Measurements from ENCODE around the gene IRGC. TPM values are rescaled to one million over a fixed set of nuclear protein-coding genes. Genes with fewer than 3 reads are reported as not detected.

Gene IRGC
- total RNA-seq, 2 experiments from 2014 or later: not detected

- CTCF ChIA-PET: interaction anchor here (1.1 to 2.5 kb wide), 3 partner anchors 24 to 201 kb away, joined by 3 to 8 read pairs (median 4); no protein-coding TSS in a partner anchor
- Mint-ChIP-seq H3K36me3 (no peaks in the 10 kb centered on the region), H3K27ac (no peak overlapping the region), H3K4me3 (no peak overlapping the region), H3K9me3 (ENCODE audit: low read depth) (no peaks in the 10 kb centered on the region), H3K27me3 (peaks cover 3% of the 10 kb centered on the region), H3K4me1 (peaks cover 4% of the 10 kb centered on the region)
- DNase-seq (no peak), ATAC-seq (no peak)
Observed at GRCh38 chr19:43720936-43721335, 5.1 kb downstream of the IRGC start.

GRCh38 chr19:43721469-43722048 lies 5.7 kb downstream of the IRGC start:
- no peak overlapping the region for H3K27ac Mint-ChIP-seq
- H3K9me3 Mint-ChIP-seq (ENCODE audit: low read depth): no peaks in the 10 kb centered on the region
- H3K27me3 Mint-ChIP-seq: peaks cover 3% of the 10 kb centered on the region
- DNase-seq (no peak), ATAC-seq (no peak)
- peaks cover 4% of the 10 kb centered on the region for H3K4me1 Mint-ChIP-seq
- CTCF ChIA-PET: interaction anchor here (0.6 to 2.5 kb wide), 4 partner anchors 23 to 1507 kb away, joined by 3 to 8 read pairs (median 4); no protein-coding TSS in a partner anchor
- H3K4me3 Mint-ChIP-seq: no peak overlapping the region
- no peaks in the 10 kb centered on the region for H3K36me3 Mint-ChIP-seq

- DNase-seq (no peak), ATAC-seq (no peak)
- H3K27ac Mint-ChIP-seq: no peak overlapping the region
Observed at GRCh38 chr19:43723588-43723987, 7.7 kb downstream of the IRGC start.

GRCh38 chr19:43724896-43725295 lies 9.0 kb downstream of the IRGC start:
- H3K4me1 Mint-ChIP-seq: peaks cover 4% of the 10 kb centered on the region
- no peak overlapping the region for H3K27ac Mint-ChIP-seq
- H3K36me3 Mint-ChIP-seq: peaks cover 15% of the 10 kb centered on the region
- H3K27me3 Mint-ChIP-seq: peaks cover 3% of the 10 kb centered on the region
- CTCF ChIA-PET: interaction anchor here (1.4 kb wide), 1 partner anchor 85 kb away, joined by 4 read pairs; no protein-coding TSS in a partner anchor
- H3K9me3 Mint-ChIP-seq (ENCODE audit: low read depth): no peaks in the 10 kb centered on the region
- no peak overlapping the region for H3K4me3 Mint-ChIP-seq
- ATAC-seq (no peak), DNase-seq (no peak)

More at GRCh38 chr19:43723588-43723987, 7.7 kb downstream of the IRGC start:
- Mint-ChIP-seq H3K36me3 (peaks cover 5% of the 10 kb centered on the region), H3K9me3 (ENCODE audit: low read depth) (no peaks in the 10 kb centered on the region), H3K27me3 (peaks cover 3% of the 10 kb centered on the region), H3K4me1 (peaks cover 4% of the 10 kb centered on the region), H3K4me3 (no peak overlapping the region)
- CTCF ChIA-PET: no interaction called here

- peaks cover 19% of the 10 kb centered on the region for H3K36me3 Mint-ChIP-seq
- H3K9me3 Mint-ChIP-seq (ENCODE audit: low read depth): no peaks in the 10 kb centered on the region
- DNase-seq (no peak), ATAC-seq (no peak)
- no peak overlapping the region for H3K4me3 Mint-ChIP-seq
- CTCF ChIA-PET: interaction anchor here (0.7 to 1.4 kb wide), 3 partner anchors 12 to 1771 kb away, joined by 3 to 4 read pairs (median 4); no protein-coding TSS in a partner anchor
- peaks cover 3% of the 10 kb centered on the region for H3K27me3 Mint-ChIP-seq
- peaks cover 4% of the 10 kb centered on the region for H3K4me1 Mint-ChIP-seq
- no peak overlapping the region for H3K27ac Mint-ChIP-seq
Observed at GRCh38 chr19:43725468-43725867, 9.6 kb downstream of the IRGC start.

- Mint-ChIP-seq H3K36me3 (peaks cover 21% of the 10 kb centered on the region), H3K27ac (no peak overlapping the region), H3K9me3 (ENCODE audit: low read depth) (no peaks in the 10 kb centered on the region), H3K4me1 (peaks cover 4% of the 10 kb centered on the region), H3K4me3 (no peak overlapping the region), H3K27me3 (no peaks in the 10 kb centered on the region)
- DNase-seq (no peak), ATAC-seq (no peak)
- CTCF ChIA-PET: no interaction called here
Observed at GRCh38 chr19:43726736-43727592, 11.1 kb downstream of the IRGC start.

- Mint-ChIP-seq H3K9me3 (ENCODE audit: low read depth) (no peaks in the 10 kb centered on the region), H3K4me1 (peaks cover 4% of the 10 kb centered on the region), H3K27me3 (no peaks in the 10 kb centered on the region), H3K27ac (no peak overlapping the region), H3K4me3 (no peak overlapping the region), H3K36me3 (peaks cover 26% of the 10 kb centered on the region)
- ATAC-seq (no peak), DNase-seq (no peak)
- CTCF ChIA-PET: no interaction called here
Observed at GRCh38 chr19:43727593-43727853, 11.6 kb downstream of the IRGC start.

GRCh38 chr19:43729919-43730318 lies 14.0 kb downstream of the IRGC start:
- Mint-ChIP-seq H3K9me3 (ENCODE audit: low read depth) (no peaks in the 10 kb centered on the region), H3K27me3 (no peaks in the 10 kb centered on the region), H3K36me3 (peaks cover 31% of the 10 kb centered on the region), H3K4me1 (peaks cover 4% of the 10 kb centered on the region), H3K4me3 (no peak overlapping the region), H3K27ac (no peak overlapping the region)
- DNase-seq (no peak), ATAC-seq (no peak)
- CTCF ChIA-PET: no interaction called here

GRCh38 chr19:43731346-43731745 lies 15.5 kb downstream of the IRGC start:
- no peak overlapping the region for H3K4me3 Mint-ChIP-seq
- DNase-seq (no peak), ATAC-seq (no peak)
- H3K27ac Mint-ChIP-seq: no peak overlapping the region
- no peaks in the 10 kb centered on the region for H3K4me1 Mint-ChIP-seq
- no peaks in the 10 kb centered on the region for H3K27me3 Mint-ChIP-seq
- peaks cover 36% of the 10 kb centered on the region for H3K36me3 Mint-ChIP-seq
- CTCF ChIA-PET: no interaction called here
- H3K9me3 Mint-ChIP-seq (ENCODE audit: low read depth): no peaks in the 10 kb centered on the region

GRCh38 chr19:43731846-43732245 lies 16.0 kb downstream of the IRGC start:
- H3K36me3 Mint-ChIP-seq: peaks cover 40% of the 10 kb centered on the region
- H3K9me3 Mint-ChIP-seq (ENCODE audit: low read depth): no peaks in the 10 kb centered on the region
- CTCF ChIA-PET: no interaction called here
- ATAC-seq (no peak), DNase-seq (no peak)
- no peaks in the 10 kb centered on the region for H3K4me1 Mint-ChIP-seq
- no peaks in the 10 kb centered on the region for H3K27me3 Mint-ChIP-seq
- H3K27ac Mint-ChIP-seq: no peak overlapping the region
- no peak overlapping the region for H3K4me3 Mint-ChIP-seq

- peaks cover 45% of the 10 kb centered on the region for H3K36me3 Mint-ChIP-seq
- no peaks in the 10 kb centered on the region for H3K27me3 Mint-ChIP-seq
- CTCF ChIA-PET: interaction anchor here (1.2 kb wide), 2 partner anchors 10 to 75 kb away, joined by 3 to 4 read pairs; no protein-coding TSS in a partner anchor
- peaks cover 11% of the 10 kb centered on the region for H3K4me1 Mint-ChIP-seq
- no peak for ATAC-seq
- no peak overlapping the region for H3K27ac Mint-ChIP-seq
- DNase-seq: no peak
- H3K4me3 Mint-ChIP-seq: no peak overlapping the region
- no peaks in the 10 kb centered on the region for H3K9me3 Mint-ChIP-seq (ENCODE audit: low read depth)
Observed at GRCh38 chr19:43735013-43735412, 19.1 kb downstream of the IRGC start.

- ATAC-seq: no peak
- peaks cover 16% of the 10 kb centered on the region for H3K4me1 Mint-ChIP-seq
- DNase-seq: no peak
- no peak overlapping the region for H3K4me3 Mint-ChIP-seq
- CTCF ChIA-PET: interaction anchor here (1.1 to 1.2 kb wide), 3 partner anchors 10 to 74 kb away, joined by 3 to 6 read pairs (median 4); no protein-coding TSS in a partner anchor
- peak overlapping the region; percentile 8 for H3K27ac Mint-ChIP-seq
- H3K9me3 Mint-ChIP-seq (ENCODE audit: low read depth): no peaks in the 10 kb centered on the region
- no peaks in the 10 kb centered on the region for H3K27me3 Mint-ChIP-seq
- H3K36me3 Mint-ChIP-seq: peaks cover 47% of the 10 kb centered on the region
Observed at GRCh38 chr19:43735957-43736356, 20.1 kb downstream of the IRGC start.

GRCh38 chr19:43738780-43739211 lies 22.9 kb downstream of the IRGC start:
- peaks cover 50% of the 10 kb centered on the region for H3K36me3 Mint-ChIP-seq
- ATAC-seq: peak; percentile 45
- peak overlapping the region; percentile 62 for H3K27ac Mint-ChIP-seq
- CTCF ChIA-PET: interaction anchor here (1.2 to 1.3 kb wide), 2 partner anchors 48 to 144 kb away, joined by 3 read pairs; no protein-coding TSS in a partner anchor
- peaks cover 16% of the 10 kb centered on the region for H3K4me1 Mint-ChIP-seq
- H3K4me3 Mint-ChIP-seq: no peak overlapping the region
- DNase-seq: no peak
- no peaks in the 10 kb centered on the region for H3K27me3 Mint-ChIP-seq
- H3K9me3 Mint-ChIP-seq (ENCODE audit: low read depth): no peaks in the 10 kb centered on the region

Measured in activated CD8-positive, alpha-beta memory T cell treated with anti-CD3 and anti-CD28 coated beads, Interleukin-2, amount 10 ng/mL, durations not matched to agents 7 days and 5 days (primary cell).